GM12878 (cell line): ENCODE results near the gene AKAP1. TPM values are rescaled to one million over a fixed set of nuclear protein-coding genes. Genes with fewer than 3 reads are reported as not detected.

Experiments used
- ATAC-seq: fragments of 200-7000 bp; cut with Tn5 transposase; 3 replicates; pipeline ENCODE4 v1.9.1; 2020; ENCODE audit warnings: mild to moderate bottlenecking, moderate library complexity
- BruUV-seq: library from RNA; stranded (reverse); fragments of 400-500 nt; replicated peaks from 2 replicates; lab custom pipeline; 2021; lab: Mats Ljungman, UMichigan
- CTCF ChIA-PET: fragments of 300-600 bp; sonication (Branson Sonifier 250); formaldehyde crosslinking; extraction: SDS; loops from one replicate; lab custom pipeline; 2021; ENCODE audit warnings: inconsistent platforms; lab: Yijun Ruan, JAX
- POLR2A ChIA-PET: fragments of 350-600 bp; formaldehyde crosslinking; extraction: SDS; loops from one replicate; lab custom pipeline; 2021; ENCODE audit warnings: inconsistent platforms; lab: Charles Lee
- RAD21 ChIA-PET: fragments of 300-600 bp; sonication (Branson Sonifier 250); formaldehyde crosslinking; loops from one replicate; lab custom pipeline; 2023; ENCODE audit warnings: antibody characterized with exemption; ENCODE audit not compliant: unreplicated experiment; lab: Charles Lee
- SMC1A ChIA-PET: fragments of 300-600 bp; sonication (Branson Sonifier 250); formaldehyde crosslinking; loops from one replicate; lab custom pipeline; 2023; ENCODE audit not compliant: unreplicated experiment, uncharacterized antibody; lab: Charles Lee
- DNase-seq: peaks from one replicate; pipeline ENCODE4 v3.0.0-alpha.2; 2011; ENCODE audit warnings: low read depth, low spot score
- FAIRE-seq: peaks from 3 replicates; lab custom pipeline; 2011; peaks lifted over from hg19 to GRCh38; lab: Jason Lieb, UNC
- H2AFZ ChIP-seq: 2 replicates; pipeline ENCODE4 v1.6.0; 2011; ENCODE audit warnings: low read depth, low read length, control low read depth; ENCODE audit not compliant: control insufficient read depth
- H3K27ac ChIP-seq: 2 replicates; pipeline ENCODE4 v1.5.1; 2011; ENCODE audit warnings: control low read depth; ENCODE audit not compliant: control insufficient read depth, insufficient read depth
- H3K27me3 ChIP-seq, 2 experiments: replicated peaks in 1 of 2; 2 replicates each; pipeline versions ENCODE4 v1.6.0 to v1.6.1; 2011; ENCODE audit warnings: low read length in 1 of 2; ENCODE audit not compliant: control insufficient read depth in 2 of 2, insufficient read depth in 2 of 2
- H3K36me3 ChIP-seq, 2 experiments: 2 replicates each; pipeline ENCODE4 v1.5.1; 2011; ENCODE audit warnings: low read length in 1 of 2; ENCODE audit not compliant: control insufficient read depth in 2 of 2, insufficient read depth in 2 of 2
- H3K4me1 ChIP-seq: 2 replicates; pipeline ENCODE4 v1.6.1; 2011; ENCODE audit warnings: mild to moderate bottlenecking, low read length, moderate library complexity, mixed read lengths; ENCODE audit not compliant: control insufficient read depth, insufficient read depth
- H3K4me2 ChIP-seq: 2 replicates; pipeline ENCODE4 v1.6.0; 2011; ENCODE audit warnings: control low read depth; ENCODE audit not compliant: control insufficient read depth, insufficient read depth
- H3K4me3 ChIP-seq: fragments of 200-600 bp; sonication (generic); 2 replicates; pipeline ENCODE4 v1.5.1; 2016
- H3K79me2 ChIP-seq: 2 replicates; pipeline ENCODE4 v1.6.0; 2011; ENCODE audit warnings: low read length; ENCODE audit not compliant: control insufficient read depth, insufficient read depth
- H3K9ac ChIP-seq: 2 replicates; pipeline ENCODE4 v1.8.0; 2011; ENCODE audit warnings: low read length, control low read depth, mixed read lengths; ENCODE audit not compliant: control insufficient read depth, insufficient read depth
- H3K9me3 ChIP-seq: replicated peaks from 3 replicates; pipeline ENCODE4 v1.5.1; 2011; ENCODE audit warnings: mild to moderate bottlenecking, low read length; ENCODE audit not compliant: control insufficient read depth, insufficient read depth
- H4K20me1 ChIP-seq: 2 replicates; pipeline ENCODE4 v1.6.0; 2011; ENCODE audit not compliant: control insufficient read depth, insufficient read depth
- CHD2 ChIP-seq: IDR thresholded peaks from 2 replicates; pipeline ENCODE4 v1.6.1; 2011; ENCODE audit warnings: low read depth, low read length, improper control_type of control experiment, borderline replicate concordance
- HCFC1 ChIP-seq: fragments of 150-350 bp; IDR thresholded peaks from 2 replicates; pipeline ENCODE4 v1.6.1; 2014; ENCODE audit warnings: low read length
- HDGF ChIP-seq: fragments of 450-650 bp; IDR thresholded peaks from 2 replicates; pipeline ENCODE4 v1.6.1; 2016; ENCODE audit warnings: antibody characterized with exemption
- MYB ChIP-seq: fragments of 150-350 bp; IDR thresholded peaks from 2 replicates; pipeline ENCODE4 v1.6.1; 2014; ENCODE audit warnings: mild to moderate bottlenecking, low read depth, low read length, borderline replicate concordance
- NKRF ChIP-seq: fragments of 450-650 bp; conservative IDR thresholded peaks from 2 replicates; pipeline ENCODE4 v1.6.1; 2017; ENCODE audit warnings: mild to moderate bottlenecking, moderate library complexity
- NRF1 ChIP-seq: conservative IDR thresholded peaks from 2 replicates; pipeline ENCODE4 v1.6.1; 2011; ENCODE audit warnings: mild to moderate bottlenecking, low read depth, low read length, improper control_type of control experiment
- POLR2AphosphoS5 ChIP-seq: IDR thresholded peaks from 2 replicates; pipeline ENCODE4 v1.6.1; 2011; ENCODE audit warnings: mild to moderate bottlenecking, low read length, inconsistent platforms
- SPI1 ChIP-seq: IDR thresholded peaks from 2 replicates; pipeline ENCODE4 v1.6.1; 2011; ENCODE audit warnings: low read depth, mild to moderate bottlenecking, low read length, moderate library complexity, borderline replicate concordance; ENCODE audit not compliant: insufficient read depth
- STAT3 ChIP-seq: IDR thresholded peaks from 2 replicates; pipeline ENCODE4 v1.6.1; 2011; ENCODE audit warnings: low read depth, low read length, improper control_type of control experiment
- ZNF592 ChIP-seq: fragments of 450-650 bp; IDR thresholded peaks from 2 replicates; pipeline ENCODE4 v1.6.1; 2017; ENCODE audit warnings: mild to moderate bottlenecking, moderate library complexity
- WGBS: methylation state at CpG from one replicate; pipeline ENCODE4 v1.1.6; 2016; ENCODE audit warnings: low lambda C conversion rate; ENCODE audit not compliant: insufficient replicate concordance, insufficient coverage; ENCODE audit errors: missing lambda C conversion rate; 5-methylcytosine and 5-hydroxymethylcytosine counted together
- in situ Hi-C: fragments of 300-500 bp; cut with MboI; formaldehyde crosslinking; loops from 9 replicates; pipeline ENCODE4 v1.14.3; 2018; ENCODE audit warnings: mixed read lengths
- intact Hi-C: fragments of 100-400 bp; cut with micrococcal nuclease; formaldehyde crosslinking; loops from one replicate; pipeline ENCODE4 v1.14.2; 2022; ENCODE audit not compliant: unreplicated experiment
- polyA plus RNA-seq, 11 experiments: library from polyadenylated mRNA; depleted of rRNA in 4 of 11; unstranded in 6 of 11; stranded (reverse) in 5 of 11; fragments of >200 nt; fragmentation: Nextera tagmentation in 4 of 11; fragmentation: Illumina TruSeq in 1 of 11; extraction: Ambion mirVana in 4 of 11; extraction: Trizol in 1 of 11; gene quantifications; 1 replicate in 1 of 11; 2 replicates in 10 of 11; pipeline versions ENCODE4 v1.2.1 to v1.2.3, GENCODE V29; 2011 to 2016; ENCODE audit warnings: inconsistent platforms in 2 of 11, missing spikeins in 2 of 11, low read depth in 1 of 11
- total RNA-seq, 4 experiments: library from RNA; depleted of rRNA in 3 of 4; stranded (reverse); fragments of >200 nt in 3 of 4; fragmentation: Illumina TruSeq in 1 of 4; extraction: Trizol in 1 of 4; gene quantifications; 2 replicates each; pipeline versions ENCODE4 v1.2.1 to v1.2.3, GENCODE V29; 2013 to 2021

The AKAP1 gene
- total and polyA plus RNA-seq, 10 of the 15 experiments (the other 5 are each of a cell fraction or from before 2014, with no cell fraction given) = 11.9 to 50.5 (median 38.1) TPM

GRCh38 chr17:57143361-57143760, 58.3 kb downstream of the AKAP1 start:
- SMC1A ChIA-PET = interaction anchor here (0.9 to 1.6 kb wide), 3 partner anchors 79 to 604 kb away, joined by 3 read pairs; no protein-coding TSS in a partner anchor

GRCh38 chr17:57143919-57144318, 58.9 kb downstream of the AKAP1 start:
- Histone ChIP-seq H3K36me3 (no peaks in the 10 kb centered on the region), H4K20me1 (no peaks in the 10 kb centered on the region), H3K27ac (no peak overlapping the region), H3K4me3 (no peak overlapping the region), H3K9me3 (no peaks in the 10 kb centered on the region; the same call in 2 of the 3 replicates), H3K27me3 (no peaks in the 10 kb centered on the region), H3K4me2 (no peak overlapping the region), H3K4me1 (no peaks in the 10 kb centered on the region), H2AFZ (no peak overlapping the region), H3K79me2 (no peaks in the 10 kb centered on the region), H3K9ac (no peak overlapping the region)
- CTCF ChIA-PET = interaction anchor here (0.6 to 1.4 kb wide), 5 partner anchors 99 to 1314 kb away, joined by 3 to 5 read pairs (median 3); no protein-coding TSS in a partner anchor
- intact Hi-C loops (no loop called here), in situ Hi-C loops (no loop called here)
- SMC1A ChIA-PET = interaction anchor here (0.9 to 1.6 kb wide), 2 partner anchors 78 to 604 kb away, joined by 3 read pairs; no protein-coding TSS in a partner anchor
- BruUV-seq = no TSS peak
- POLR2A ChIA-PET = interaction anchor here (0.7 to 0.9 kb wide), 2 partner anchors 14 to 579 kb away, joined by 3 to 4 read pairs; no protein-coding TSS in a partner anchor
- DNase-seq (no peak), ATAC-seq (no peak), FAIRE-seq (no peak)
- WGBS = 27% methylated on average over 5 of the region's 5 CpGs
- RAD21 ChIA-PET = interaction anchor here (0.6 to 1.2 kb wide), 2 partner anchors 15 to 528 kb away, joined by 3 read pairs; no protein-coding TSS in a partner anchor
- TF ChIP-seq CHD2 (no peak), ZNF592 (no peak), STAT3 (no peak), HCFC1 (no peak), NKRF (no peak)

More at GRCh38 chr17:57143361-57143760, 58.3 kb downstream of the AKAP1 start:
- no peaks in the 10 kb centered on the region for H3K27me3 ChIP-seq
- H3K9ac ChIP-seq = no peak overlapping the region
- no peak overlapping the region for H3K4me3 ChIP-seq
- H4K20me1 ChIP-seq = no peaks in the 10 kb centered on the region
- RAD21 ChIA-PET = interaction anchor here (0.6 to 1.4 kb wide), 4 partner anchors 10 to 604 kb away, joined by 3 read pairs; no protein-coding TSS in a partner anchor
- DNase-seq = no peak
- no TSS peak for BruUV-seq
- TF ChIP-seq MYB (no peak), HDGF (no peak), POLR2AphosphoS5 (no peak), NRF1 (no peak), SPI1 (no peak)
- TF ChIP-seq, all 136 proteins: peak for 0
- Histone ChIP-seq H2AFZ (no peak overlapping the region), H3K4me1 (no peaks in the 10 kb centered on the region), H3K9me3 (no peaks in the 10 kb centered on the region; the same call in 2 of the 3 replicates), H3K79me2 (no peaks in the 10 kb centered on the region), H3K4me2 (no peak overlapping the region), H3K36me3 (no peaks in the 10 kb centered on the region), H3K27ac (no peak overlapping the region)
- 72% methylated on average over 2 of the region's 2 CpGs for WGBS
- ATAC-seq (no peak), FAIRE-seq (peak; percentile 57)
- intact Hi-C loops = no loop called here
- CTCF ChIA-PET = interaction anchor here (0.6 to 2.3 kb wide), 5 partner anchors 100 to 1314 kb away, joined by 3 to 7 read pairs (median 3); no protein-coding TSS in a partner anchor
- in situ Hi-C loops = no loop called here
- POLR2A ChIA-PET = interaction anchor here (0.7 to 0.9 kb wide), 2 partner anchors 15 to 579 kb away, joined by 3 to 4 read pairs; no protein-coding TSS in a partner anchor
